ENCODE results near the gene ALOX12B. TPM values are rescaled to one million over a fixed set of nuclear protein-coding genes. Genes with fewer than 3 reads are reported as not detected.
A peak's percentile ranks its signal among the peaks of the same experiment; 100 is the strongest.
"Not testable (repeated sequence)": the region's sequence is repeated elsewhere in the genome, so short reads cannot be mapped to it uniquely, and the experiment has no call there.

The ALOX12B gene
- total RNA-seq, 2 donors from 2014 or later = 0.48 to 0.69 TPM

- peak; percentile 90 for TF ChIP-seq CTCF (IDR thresholded peaks at IDR 0.05)
- H3K9me3 ChIP-seq = no peaks in the 10 kb centered on the region
- no peak overlapping the region for H3K27ac ChIP-seq
- H3K9ac ChIP-seq (ENCODE audit: low read depth in 2 of 2, low read length in 2 of 2) = peak overlapping the region in 1 of 2 donors; percentile 12
- peak overlapping the region; percentile 37 for H3K4me3 ChIP-seq
- peaks cover 7% of the 10 kb centered on the region for H3K27me3 ChIP-seq
- no peaks in the 10 kb centered on the region for H3K36me3 ChIP-seq
- intact Hi-C loops (cut with DNase I) = no loop called here
- H3K4me1 ChIP-seq = peaks cover 6% of the 10 kb centered on the region
- DNase-seq = peak; percentile 84
Observed at GRCh38 chr17:8079291-8080207, 8.0 kb downstream of the ALOX12B start.

- H3K9me3 ChIP-seq; H3K36me3 ChIP-seq; H3K4me3 ChIP-seq; intact Hi-C loops (cut with DNase I); H3K27ac ChIP-seq; DNase-seq; H3K9ac ChIP-seq (ENCODE audit: low read depth in 2 of 2, low read length in 2 of 2): not testable (repeated sequence)
- Histone ChIP-seq H3K27me3 (peaks cover 18% of the 10 kb centered on the region), H3K4me1 (peaks cover 13% of the 10 kb centered on the region)
Observed at GRCh38 chr17:8077939-8078338, 9.6 kb downstream of the ALOX12B start.

GRCh38 chr17:8076502-8077266, 10.8 kb downstream of the ALOX12B start:
- Histone ChIP-seq H3K36me3 (no peaks in the 10 kb centered on the region), H3K4me3 (no peak overlapping the region), H3K9me3 (no peaks in the 10 kb centered on the region), H3K9ac (ENCODE audit: low read depth in 2 of 2, low read length in 2 of 2) (no peak overlapping the region), H3K27ac (no peak overlapping the region), H3K27me3 (peaks cover 18% of the 10 kb centered on the region), H3K4me1 (peaks cover 13% of the 10 kb centered on the region)
- intact Hi-C loops (cut with DNase I) = no loop called here
- DNase-seq = no peak
- TF ChIP-seq CTCF (IDR thresholded peaks at IDR 0.05) = no peak

GRCh38 chr17:8075574-8076342, 11.8 kb downstream of the ALOX12B start:
- DNase-seq = no peak
- Histone ChIP-seq H3K4me1 (peaks cover 13% of the 10 kb centered on the region), H3K36me3 (no peaks in the 10 kb centered on the region), H3K4me3 (no peak overlapping the region), H3K27ac (no peak overlapping the region), H3K27me3 (peaks cover 18% of the 10 kb centered on the region), H3K9ac (ENCODE audit: low read depth in 2 of 2, low read length in 2 of 2) (no peak overlapping the region), H3K9me3 (no peaks in the 10 kb centered on the region)
- intact Hi-C loops (cut with DNase I) = no loop called here
- TF ChIP-seq CTCF (IDR thresholded peaks at IDR 0.05) = no peak

GRCh38 chr17:8075081-8075480, 12.4 kb downstream of the ALOX12B start:
- no peak for DNase-seq
- Histone ChIP-seq H3K4me3 (no peak overlapping the region), H3K9ac (ENCODE audit: low read depth in 2 of 2, low read length in 2 of 2) (no peak overlapping the region), H3K27me3 (peaks cover 18% of the 10 kb centered on the region), H3K27ac (no peak overlapping the region), H3K36me3 (no peaks in the 10 kb centered on the region), H3K4me1 (peaks cover 13% of the 10 kb centered on the region), H3K9me3 (no peaks in the 10 kb centered on the region)
- intact Hi-C loops (cut with DNase I) = no loop called here
- TF ChIP-seq CTCF (IDR thresholded peaks at IDR 0.05) = no peak
